SU-DHL-6 (cell line): Measurements from ENCODE around the gene IGSF22.

Experiments used
- EZH2phosphoT487 ChIP-seq: fragments of 200-600 bp; sonication (generic), shearing (Covaris generic); conservative IDR thresholded peaks from 2 replicates; pipeline ENCODE4 v1.6.1; 2018; ENCODE audit warnings: mild to moderate bottlenecking, antibody characterized with exemption, low read length, moderate library complexity, mixed read lengths
- TF ChIP-seq, protein P1 (sequence below): fragments of 200-600 bp; sonication (generic); IDR thresholded peaks from one replicate; pipeline ENCODE4 v1.5.1; 2017; ENCODE audit warnings: antibody characterized with exemption, mild to moderate bottlenecking, low read length, moderate library complexity; ENCODE audit not compliant: insufficient read depth, poor library complexity, severe bottlenecking

GRCh38 chr11:18705651-18706281 is 20.2 kb downstream of the IGSF22 start:
- TF ChIP-seq, protein P1, sequence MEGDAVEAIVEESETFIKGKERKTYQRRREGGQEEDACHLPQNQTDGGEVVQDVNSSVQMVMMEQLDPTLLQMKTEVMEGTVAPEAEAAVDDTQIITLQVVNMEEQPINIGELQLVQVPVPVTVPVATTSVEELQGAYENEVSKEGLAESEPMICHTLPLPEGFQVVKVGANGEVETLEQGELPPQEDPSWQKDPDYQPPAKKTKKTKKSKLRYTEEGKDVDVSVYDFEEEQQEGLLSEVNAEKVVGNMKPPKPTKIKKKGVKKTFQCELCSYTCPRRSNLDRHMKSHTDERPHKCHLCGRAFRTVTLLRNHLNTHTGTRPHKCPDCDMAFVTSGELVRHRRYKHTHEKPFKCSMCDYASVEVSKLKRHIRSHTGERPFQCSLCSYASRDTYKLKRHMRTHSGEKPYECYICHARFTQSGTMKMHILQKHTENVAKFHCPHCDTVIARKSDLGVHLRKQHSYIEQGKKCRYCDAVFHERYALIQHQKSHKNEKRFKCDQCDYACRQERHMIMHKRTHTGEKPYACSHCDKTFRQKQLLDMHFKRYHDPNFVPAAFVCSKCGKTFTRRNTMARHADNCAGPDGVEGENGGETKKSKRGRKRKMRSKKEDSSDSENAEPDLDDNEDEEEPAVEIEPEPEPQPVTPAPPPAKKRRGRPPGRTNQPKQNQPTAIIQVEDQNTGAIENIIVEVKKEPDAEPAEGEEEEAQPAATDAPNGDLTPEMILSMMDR, result no peak
- TF ChIP-seq EZH2phosphoT487, result no peak
